Uterus (tissue), 4 donors: ENCODE measurements around the gene ADCY7. TPM values are rescaled to one million over a fixed set of nuclear protein-coding genes. Genes with fewer than 3 reads are reported as not detected.

Experiments
- DNase-seq, 2 donors: peaks; one replicate each; pipeline ENCODE4 v3.0.0-alpha.2; 2019 to 2020
- H3K27ac ChIP-seq, 2 donors: fragments of 200-600 bp; sonication (generic); 1 replicate in 1 of 2; 2 replicates in 1 of 2; pipeline ENCODE4 v1.5.1; 2016 to 2018
- H3K27me3 ChIP-seq, 2 donors: fragments of 200-600 bp; sonication (generic); one replicate each; pipeline ENCODE4 v1.5.1; 2018 to 2019; ENCODE audit warnings: control low read depth in 1 of 2
- H3K36me3 ChIP-seq, 2 donors: fragments of 200-600 bp; sonication (generic); one replicate each; pipeline ENCODE4 v1.5.1; 2019; ENCODE audit warnings: control low read depth in 1 of 2
- H3K4me1 ChIP-seq, 2 donors: fragments of 200-600 bp; sonication (generic); one replicate each; pipeline ENCODE4 v1.5.1; 2018 to 2019; ENCODE audit warnings: control low read depth in 1 of 2
- H3K4me3 ChIP-seq, 2 donors: fragments of 200-600 bp; sonication (generic); 1 replicate in 1 of 2; 2 replicates in 1 of 2; pipeline ENCODE4 v1.5.1; 2018 to 2019; ENCODE audit warnings: mild to moderate bottlenecking in 1 of 2
- H3K9me3 ChIP-seq, 2 donors: fragments of 200-600 bp; sonication (generic); one replicate each; pipeline ENCODE4 v1.5.1; 2019; ENCODE audit warnings: control low read depth in 1 of 2
- POLR2A ChIP-seq, 2 donors: fragments of 450-650 bp; IDR thresholded peaks; one replicate each; pipeline ENCODE4 v1.6.1; 2016; ENCODE audit warnings: antibody characterized with exemption in 2 of 2, mild to moderate bottlenecking in 1 of 2, moderate library complexity in 1 of 2
- intact Hi-C: fragments of 100-400 bp; cut with DNase I; formaldehyde crosslinking; loops from one replicate; pipeline ENCODE4 v1.15.1; 2023; ENCODE audit warnings: low total_unique reads
- total RNA-seq, 4 donors: library from RNA; depleted of rRNA in 3 of 4; stranded (reverse); fragments of >200 nt in 3 of 4; gene quantifications; one replicate each; pipeline versions ENCODE4 v1.1.0 to v1.2.4, GENCODE V29; 2014 to 2023
- TF ChIP-seq, protein P1 (sequence below), 4 experiments: fragments of 200-600 bp in 2 of 4; fragments of 450-650 bp in 2 of 4; sonication (generic) in 2 of 4; IDR thresholded peaks; one replicate each; pipeline ENCODE4 v1.5.1; 2016 to 2019; ENCODE audit warnings: antibody characterized with exemption in 4 of 4, mild to moderate bottlenecking in 2 of 4, moderate library complexity in 1 of 4
- donor health status: DM: yes; HTN: yes; CAD: no.

The ADCY7 gene
- total RNA-seq, 4 donors from 2014 or later, result 3.3 to 25.9 (median 6.6) TPM

DNA sequence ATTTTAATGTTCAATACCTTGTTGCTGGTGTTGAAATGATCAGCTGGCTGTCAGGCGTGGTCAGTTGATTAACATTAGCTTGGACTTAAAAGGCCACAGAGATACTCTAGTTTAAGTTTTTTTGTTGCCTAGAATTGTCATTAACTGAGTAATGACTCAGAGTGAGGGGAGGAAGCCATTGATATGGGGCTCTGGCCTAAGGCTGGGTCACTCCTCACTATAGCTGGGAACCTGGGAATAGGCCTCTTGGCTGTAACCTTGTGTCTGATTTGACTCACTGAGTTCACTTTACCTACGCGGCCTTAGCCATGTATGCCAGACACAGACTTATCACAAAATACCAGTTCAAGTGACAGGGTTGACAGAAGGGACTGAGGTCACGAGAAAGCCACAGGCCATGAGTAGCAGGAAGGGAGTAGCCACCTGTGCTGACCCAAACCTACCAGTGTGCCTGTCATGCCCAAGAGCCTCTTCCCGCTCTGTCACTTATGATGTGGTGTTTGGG is 37.9 kb upstream of the ADCY7 start:
- no peak for DNase-seq
- Histone ChIP-seq H3K4me3 (no peak overlapping the region), H3K4me1 (no peaks in the 10 kb centered on the region), H3K27me3 (no peaks in the 10 kb centered on the region), H3K9me3 (no peaks in the 10 kb centered on the region), H3K27ac (no peak overlapping the region), H3K36me3 (no peaks in the 10 kb centered on the region)
- TF ChIP-seq POLR2A (IDR thresholded peaks at IDR 0.05), result no peak
- TF ChIP-seq, protein P1, sequence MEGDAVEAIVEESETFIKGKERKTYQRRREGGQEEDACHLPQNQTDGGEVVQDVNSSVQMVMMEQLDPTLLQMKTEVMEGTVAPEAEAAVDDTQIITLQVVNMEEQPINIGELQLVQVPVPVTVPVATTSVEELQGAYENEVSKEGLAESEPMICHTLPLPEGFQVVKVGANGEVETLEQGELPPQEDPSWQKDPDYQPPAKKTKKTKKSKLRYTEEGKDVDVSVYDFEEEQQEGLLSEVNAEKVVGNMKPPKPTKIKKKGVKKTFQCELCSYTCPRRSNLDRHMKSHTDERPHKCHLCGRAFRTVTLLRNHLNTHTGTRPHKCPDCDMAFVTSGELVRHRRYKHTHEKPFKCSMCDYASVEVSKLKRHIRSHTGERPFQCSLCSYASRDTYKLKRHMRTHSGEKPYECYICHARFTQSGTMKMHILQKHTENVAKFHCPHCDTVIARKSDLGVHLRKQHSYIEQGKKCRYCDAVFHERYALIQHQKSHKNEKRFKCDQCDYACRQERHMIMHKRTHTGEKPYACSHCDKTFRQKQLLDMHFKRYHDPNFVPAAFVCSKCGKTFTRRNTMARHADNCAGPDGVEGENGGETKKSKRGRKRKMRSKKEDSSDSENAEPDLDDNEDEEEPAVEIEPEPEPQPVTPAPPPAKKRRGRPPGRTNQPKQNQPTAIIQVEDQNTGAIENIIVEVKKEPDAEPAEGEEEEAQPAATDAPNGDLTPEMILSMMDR (IDR thresholded peaks at IDR 0.05), result no peak
- intact Hi-C loops, result no loop called here

DNA sequence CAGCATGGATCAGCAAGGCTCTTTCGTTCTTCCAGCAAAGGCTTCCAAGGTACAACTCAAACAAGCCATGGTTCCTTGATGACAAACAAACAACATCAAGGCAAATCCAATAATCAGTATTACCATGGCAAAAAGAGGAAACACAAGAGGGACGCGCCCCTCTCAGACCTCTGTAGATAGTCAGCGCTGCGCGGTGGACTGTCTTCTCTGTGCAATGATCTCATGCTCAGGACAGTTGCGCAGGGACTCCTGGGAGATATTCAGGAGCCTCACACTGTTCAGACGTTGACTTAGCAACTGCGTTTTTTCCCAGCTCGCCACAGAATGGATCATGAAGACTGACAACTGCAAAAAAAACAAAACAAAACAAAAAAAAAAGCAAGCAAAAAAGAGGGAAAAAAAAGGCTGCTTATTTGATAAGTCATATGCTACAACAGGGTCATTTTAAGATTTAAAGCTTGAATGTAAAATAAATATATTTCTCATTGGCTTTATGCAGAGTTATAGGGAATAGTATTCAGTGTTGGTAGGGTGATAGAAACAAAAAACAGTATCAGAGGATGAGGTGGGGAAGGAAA is 37.1 kb upstream of the ADCY7 start:
- intact Hi-C loops, result no loop called here
- no peak for DNase-seq
- Histone ChIP-seq H3K36me3 (no peaks in the 10 kb centered on the region), H3K9me3 (no peaks in the 10 kb centered on the region), H3K27ac (no peak overlapping the region), H3K4me3 (no peak overlapping the region), H3K27me3 (no peaks in the 10 kb centered on the region), H3K4me1 (no peaks in the 10 kb centered on the region)
- TF ChIP-seq, protein P1 (IDR thresholded peaks at IDR 0.05), result no peak
- no peak for TF ChIP-seq POLR2A (IDR thresholded peaks at IDR 0.05)

DNA sequence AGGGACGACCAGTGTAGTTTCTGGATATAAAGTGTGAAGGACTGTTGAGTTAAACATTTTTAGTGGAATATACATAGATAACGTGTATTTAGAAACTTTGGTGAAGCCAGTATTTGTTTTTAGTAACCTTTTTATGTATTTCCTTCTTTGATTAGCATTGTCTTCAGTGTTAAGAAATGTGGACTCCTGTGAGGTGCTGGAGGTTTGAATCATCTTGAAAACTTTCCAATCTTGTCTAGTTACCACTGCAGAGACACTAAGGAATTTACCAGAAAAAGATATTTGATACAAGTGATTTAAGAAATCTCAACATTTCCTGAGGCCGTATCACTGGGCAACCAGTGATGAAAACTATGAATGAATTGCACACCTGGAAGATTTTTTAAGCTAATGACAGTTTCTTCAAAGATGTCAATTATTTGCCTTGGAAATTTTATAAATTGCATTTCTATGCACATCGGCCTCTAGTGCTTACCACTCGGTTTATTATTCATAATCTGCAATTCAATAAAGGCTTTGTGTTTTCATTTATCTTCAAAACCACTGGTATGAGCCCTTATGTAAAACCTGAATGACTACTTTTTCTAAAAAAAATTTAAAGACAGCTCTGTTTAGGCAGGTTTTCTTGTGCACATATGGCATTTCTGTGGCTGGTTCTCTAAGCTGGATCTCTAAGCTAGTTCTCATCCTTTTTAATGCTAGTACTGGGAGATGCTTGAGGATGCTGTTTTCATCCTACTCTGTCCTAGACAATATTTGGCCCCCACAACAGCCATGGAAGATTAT is 31.4 kb upstream of the ADCY7 start:
- Histone ChIP-seq H3K9me3 (no peaks in the 10 kb centered on the region), H3K4me3 (no peak overlapping the region), H3K27ac (no peak overlapping the region), H3K27me3 (no peaks in the 10 kb centered on the region), H3K36me3 (no peaks in the 10 kb centered on the region), H3K4me1 (no peaks in the 10 kb centered on the region)
- DNase-seq, result no peak
- intact Hi-C loops, result no loop called here
- TF ChIP-seq, protein P1 (IDR thresholded peaks at IDR 0.05), result no peak
- no peak for TF ChIP-seq POLR2A (IDR thresholded peaks at IDR 0.05)

DNA sequence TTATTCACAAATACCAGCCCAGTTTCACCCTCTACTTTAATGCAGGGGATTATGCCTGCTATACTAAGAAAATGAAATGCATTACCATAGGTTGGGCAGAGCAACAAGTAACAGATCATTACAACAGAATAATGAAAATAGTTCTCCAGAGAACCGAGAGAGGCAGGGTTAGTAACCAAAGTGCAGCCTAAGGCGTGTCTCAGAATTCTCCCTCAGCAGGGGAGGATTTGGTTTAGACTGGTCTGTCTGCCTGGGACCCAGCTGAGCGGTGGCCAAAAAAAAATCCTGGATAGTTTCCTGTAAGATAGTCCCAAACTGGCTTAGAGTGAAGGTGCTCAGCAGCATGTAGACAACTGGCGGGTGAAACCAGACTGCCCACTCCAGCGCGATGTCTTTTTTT is 30.8 kb upstream of the ADCY7 start:
- intact Hi-C loops, result no loop called here
- H3K9me3 ChIP-seq, result no peaks in the 10 kb centered on the region

More for the DNA sequence above, 30.8 kb upstream of the ADCY7 start:
- no peaks in the 10 kb centered on the region for H3K36me3 ChIP-seq
- no peak overlapping the region for H3K27ac ChIP-seq
- no peak for DNase-seq
- no peak overlapping the region for H3K4me3 ChIP-seq
- no peaks in the 10 kb centered on the region for H3K27me3 ChIP-seq
- TF ChIP-seq, protein P1 (IDR thresholded peaks at IDR 0.05), result no peak
- no peak for TF ChIP-seq POLR2A (IDR thresholded peaks at IDR 0.05)
- H3K4me1 ChIP-seq, result no peaks in the 10 kb centered on the region
